HG03565 (cell line): Measurements from ENCODE around the gene LMOD3.

Experiments
- ATAC-seq: cut with Tn5 transposase; IDR thresholded peaks from one replicate; pipeline ENCODE4 v1.9.1; 2021; ENCODE audit warnings: mild to moderate bottlenecking, moderate library complexity; ENCODE audit not compliant: unreplicated experiment

Gene LMOD3

DNA sequence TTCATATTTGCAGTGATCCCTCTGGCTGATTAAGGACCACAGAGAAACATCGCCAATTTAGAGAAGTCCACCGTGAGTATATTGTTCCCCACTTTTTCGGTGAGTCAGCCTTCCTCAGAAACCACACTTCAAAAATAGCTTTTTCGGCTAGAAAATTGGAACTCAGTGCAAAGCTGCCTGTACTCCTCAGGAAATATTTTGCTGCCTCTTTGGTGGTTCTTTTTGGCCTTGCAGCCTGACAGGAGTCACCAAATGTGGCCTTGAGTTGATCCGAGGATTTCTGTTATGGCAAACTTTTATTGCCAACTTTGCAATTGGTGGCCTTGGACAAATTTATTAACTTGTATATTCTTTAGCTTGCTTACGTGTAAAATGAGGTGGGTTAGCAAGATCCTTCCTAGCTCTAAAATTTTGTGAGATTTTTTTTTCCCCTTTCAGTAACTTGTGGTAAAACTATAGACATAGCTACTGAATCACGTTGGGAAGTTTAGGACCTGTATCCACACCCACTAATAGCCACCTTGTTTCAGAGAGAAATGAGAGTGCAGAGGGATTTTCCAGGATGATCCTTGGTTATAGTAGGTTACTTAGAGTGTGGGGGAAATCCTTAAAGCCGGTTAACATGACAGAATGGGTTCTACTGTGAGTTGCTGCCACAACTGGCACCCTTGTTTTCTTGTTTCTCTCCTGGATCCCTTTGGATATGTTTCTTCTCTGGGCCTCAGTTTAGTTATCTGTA lies 27.8 kb downstream of the LMOD3 start:
- no peak for ATAC-seq

DNA sequence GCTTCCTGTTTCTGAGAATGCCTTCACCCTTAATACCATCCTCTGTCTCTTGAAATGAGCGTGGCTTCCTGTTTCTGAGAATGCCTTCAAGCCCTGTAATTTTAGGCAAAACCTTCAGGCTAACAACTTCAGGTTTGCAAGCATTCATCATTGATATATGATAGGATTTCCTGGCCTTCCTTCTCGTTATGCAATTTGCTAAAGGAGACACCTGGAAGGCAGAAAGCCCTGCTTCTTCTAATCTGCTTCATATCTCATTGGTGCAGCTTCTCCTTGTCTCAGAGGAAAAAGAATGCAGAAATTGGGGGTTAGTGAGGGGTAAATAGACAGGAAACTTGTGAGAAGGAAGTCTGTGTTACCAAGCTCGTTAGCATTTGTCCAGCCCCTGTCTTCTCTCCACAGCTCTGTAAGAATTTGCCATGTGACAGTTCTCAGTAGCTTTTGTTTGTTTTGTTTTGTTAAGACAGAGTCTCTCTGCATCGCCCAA lies 30.3 kb downstream of the LMOD3 start:
- peak; percentile 78 for ATAC-seq

DNA sequence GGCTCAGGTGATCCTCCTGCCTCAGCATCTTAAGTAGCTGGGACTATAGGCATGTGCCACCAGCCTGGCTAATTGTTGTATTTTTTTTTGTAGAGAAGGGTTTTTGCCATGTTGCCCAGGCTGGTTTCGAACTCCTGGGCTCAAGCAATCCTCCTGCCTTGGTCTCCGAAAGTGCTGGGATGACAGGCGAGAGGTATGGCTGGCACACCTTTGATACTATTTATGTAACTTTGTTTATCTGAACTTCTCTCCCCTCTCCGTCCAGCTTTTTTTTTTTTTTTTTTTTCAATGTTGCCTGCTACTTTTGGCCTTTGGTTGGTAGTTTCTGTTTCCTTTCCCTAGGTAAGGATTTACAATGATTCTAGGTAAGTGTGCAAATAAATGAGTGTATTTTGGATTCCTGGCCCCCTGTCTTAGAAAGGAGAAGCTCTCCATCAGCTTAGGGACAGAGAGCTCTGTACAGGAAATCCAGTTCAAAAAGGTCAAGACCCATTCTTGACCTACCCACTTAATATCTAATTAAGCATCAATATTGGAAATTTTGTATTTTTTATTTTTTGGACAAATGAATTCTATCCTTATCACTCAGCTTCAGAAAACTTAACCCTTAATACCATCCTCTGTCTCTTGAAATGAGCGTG lies 30.9 kb downstream of the LMOD3 start:
- ATAC-seq, result no peak

GRCh38 chr3:69090021-69090420 lies 32.4 kb downstream of the LMOD3 start:
- no peak for ATAC-seq

- peak; percentile 26 for ATAC-seq
Measured at GRCh38 chr3:69088063-69088462, 34.3 kb downstream of the LMOD3 start.

GRCh38 chr3:69087030-69087791 lies 35.2 kb downstream of the LMOD3 start:
- ATAC-seq, result no peak

DNA sequence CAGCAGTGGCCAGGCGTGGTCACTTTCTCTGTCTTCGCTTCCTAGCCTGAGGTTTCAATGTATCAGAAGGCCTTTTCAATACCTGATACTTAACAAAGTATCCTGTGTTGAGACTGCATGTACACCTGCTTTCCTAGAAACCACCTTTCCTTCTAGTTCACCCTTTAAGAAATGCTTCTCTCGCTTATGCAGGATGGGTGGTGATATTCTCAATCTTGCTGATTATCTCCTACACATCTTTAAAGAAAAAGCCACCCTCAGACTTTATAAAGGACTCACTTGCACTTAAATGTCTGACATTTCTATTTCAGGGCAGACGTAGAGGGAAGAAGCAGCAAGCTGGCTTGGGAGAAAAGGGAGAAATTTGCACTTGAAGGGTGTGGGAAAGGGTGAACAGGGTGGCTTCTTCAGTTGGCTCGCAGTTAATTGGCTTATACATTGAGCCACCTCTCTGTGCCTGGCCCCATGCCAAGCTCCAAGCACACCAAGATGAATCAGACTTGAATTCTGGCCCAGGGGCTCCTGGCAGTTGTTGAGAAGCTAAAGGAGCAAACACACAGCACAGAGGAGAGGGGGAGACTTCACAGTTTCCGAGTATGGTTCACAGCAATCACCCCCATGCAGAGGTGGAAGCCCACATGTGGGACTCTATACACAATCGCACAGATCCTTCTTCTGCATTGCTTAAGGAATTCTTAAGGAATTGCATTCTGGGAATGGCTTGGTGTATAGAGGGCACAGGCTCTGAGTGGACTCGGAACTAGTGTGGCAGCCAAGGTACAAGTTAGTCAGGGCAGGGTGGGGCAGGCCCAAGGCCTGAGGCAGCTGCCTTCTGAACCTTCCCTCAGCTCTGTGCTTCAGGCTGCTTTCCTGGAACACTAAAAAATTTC lies 36.3 kb downstream of the LMOD3 start:
- ATAC-seq, result no peak

- no peak for ATAC-seq
Measured at GRCh38 chr3:69085168-69085832, 37.1 kb downstream of the LMOD3 start.

DNA sequence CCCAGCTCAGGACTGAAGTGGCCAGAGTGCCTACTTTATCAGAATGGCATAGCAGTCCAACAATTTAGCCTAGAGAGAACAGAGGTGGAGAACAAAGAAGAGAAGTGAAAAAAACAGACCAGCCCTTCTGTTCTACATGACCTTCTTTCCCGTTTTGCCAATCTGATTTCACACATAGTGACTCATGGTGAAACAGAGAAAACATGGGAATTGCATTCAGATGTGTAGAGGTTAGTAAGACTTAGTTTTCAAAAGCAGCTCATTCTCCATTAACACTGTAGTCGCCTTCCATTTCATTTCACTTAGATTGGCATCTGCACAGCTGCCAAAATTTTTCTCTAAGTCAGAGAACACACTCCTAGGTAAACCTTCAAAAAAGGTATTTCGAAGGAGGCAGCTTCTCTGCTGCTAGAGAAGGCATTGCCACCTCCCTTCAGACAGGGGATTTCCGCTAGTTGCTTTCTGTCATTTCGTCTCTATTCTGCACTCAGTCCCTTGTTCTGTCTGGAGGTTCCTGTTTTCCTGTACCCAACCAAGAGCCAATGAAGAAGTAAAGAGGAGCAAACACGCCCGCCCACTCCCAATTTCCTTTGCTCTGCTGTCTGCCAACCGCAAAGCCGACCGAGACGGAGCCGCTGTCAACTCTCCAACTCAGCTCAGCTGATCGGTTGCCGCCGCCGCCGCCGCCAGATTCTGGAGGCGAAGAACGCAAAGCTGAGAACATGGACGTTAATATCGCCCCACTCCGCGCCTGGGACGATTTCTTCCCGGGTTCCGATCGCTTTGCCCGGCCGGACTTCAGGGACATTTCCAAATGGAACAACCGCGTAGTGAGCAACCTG lies 37.8 kb downstream of the LMOD3 start, which contains the start of gene ARL6IP5:
Gene ARL6IP5, plus strand, starts transcription at position 612 of the 842 bp plus-strand sequence. Its CDS starts 111 bp downstream, at position 723.
- peak; percentile 35 for ATAC-seq

GRCh38 chr3:69082805-69083204 lies 39.6 kb downstream of the LMOD3 start:
- peak; percentile 62 for ATAC-seq

GRCh38 chr3:69082361-69082760 lies 40.0 kb downstream of the LMOD3 start:
- ATAC-seq, result no peak

GRCh38 chr3:69081583-69082262 lies 40.7 kb downstream of the LMOD3 start:
- no peak for ATAC-seq

GRCh38 chr3:69080233-69080920 lies 42.0 kb downstream of the LMOD3 start, which contains the start of gene UBA3:
Gene UBA3, minus strand, starts transcription at chr3:69080365. Its CDS starts 12 bp downstream, at chr3:69080353.
- ATAC-seq, result peak; percentile 27

DNA sequence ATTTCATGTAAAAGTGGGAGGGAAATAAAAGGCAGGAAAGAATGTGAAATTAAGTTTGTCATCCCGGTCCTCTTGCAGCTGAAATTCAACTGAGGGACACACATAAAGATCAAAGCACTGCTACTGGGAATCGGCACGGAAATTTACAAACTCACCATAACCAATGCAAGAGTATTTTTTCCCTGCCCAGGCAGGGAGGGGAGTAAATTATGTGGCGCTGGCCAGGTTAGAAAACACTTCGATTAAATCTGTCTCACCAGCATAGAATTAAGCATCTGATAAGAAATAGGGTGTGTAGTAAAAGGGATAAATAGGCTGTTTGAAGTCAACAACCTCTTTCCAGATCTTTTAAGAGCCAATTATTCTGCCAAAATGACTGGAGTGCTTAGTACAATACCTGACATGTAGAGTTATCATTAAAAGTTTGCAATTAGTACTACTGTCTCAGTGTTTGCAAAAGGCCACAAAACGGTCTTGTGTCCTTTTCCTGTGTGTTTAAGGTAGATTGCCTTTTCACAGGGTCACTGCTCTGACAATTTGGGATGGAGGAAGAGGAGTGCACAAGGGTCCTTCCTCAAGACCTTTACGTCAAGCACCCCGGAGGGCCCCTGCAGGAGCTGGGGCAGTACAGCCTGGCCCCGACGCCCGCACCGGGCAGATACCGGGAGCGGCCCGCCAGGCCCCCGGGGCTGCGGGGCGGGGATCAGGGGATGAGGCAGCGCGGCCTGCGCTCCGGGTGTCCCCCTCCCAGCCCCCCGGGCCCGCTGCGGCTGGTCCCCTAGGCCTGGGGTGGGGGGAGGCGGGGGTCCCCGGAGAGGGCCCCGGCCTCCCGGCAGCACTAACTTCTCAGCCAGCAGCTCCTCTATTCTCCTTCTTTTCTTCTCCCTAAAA lies 42.9 kb downstream of the LMOD3 start:
- no peak for ATAC-seq

GRCh38 chr3:69072928-69073327 lies 49.5 kb downstream of the LMOD3 start:
- ATAC-seq, result no peak

GRCh38 chr3:69066121-69066520 lies 56.3 kb downstream of the LMOD3 start:
- no peak for ATAC-seq
